HCT116 (cell line): Measurements from ENCODE around the gene PROKR2.

ENCODE experiments used
- CTCF ChIP-seq, 3 experiments: fragments of 200-600 bp in 1 of 3; sonication (generic) in 1 of 3; IDR thresholded peaks in 2 of 3; conservative IDR thresholded peaks in 1 of 3; 2 replicates each; pipeline ENCODE4 v1.5.1; 2012 to 2017; ENCODE audit warnings: low read depth in 2 of 3, low read length in 2 of 3, antibody characterized with exemption in 1 of 3, borderline replicate concordance in 1 of 3, control low read depth in 1 of 3, mild to moderate bottlenecking in 1 of 3, mixed read lengths in 1 of 3, mixed run types in 1 of 3, moderate library complexity in 1 of 3; ENCODE audit not compliant: insufficient read depth in 1 of 3
- EGR1 ChIP-seq: IDR thresholded peaks from 2 replicates; pipeline ENCODE4 v1.6.1; 2012; ENCODE audit warnings: low read depth
- EZH2 ChIP-seq: fragments of 200-600 bp; sonication (generic); IDR thresholded peaks from 2 replicates; pipeline ENCODE4 v1.6.1; 2017; ENCODE audit warnings: antibody characterized with exemption, mixed run types
- EZH2phosphoT487 ChIP-seq: fragments of 200-600 bp; IDR thresholded peaks from 2 replicates; pipeline ENCODE4 v1.6.1; 2018; ENCODE audit warnings: antibody characterized with exemption, borderline replicate concordance
- FOSL1 ChIP-seq: IDR thresholded peaks from 2 replicates; pipeline ENCODE4 v1.6.1; 2012; ENCODE audit warnings: low read depth
- MAX ChIP-seq: IDR thresholded peaks from 2 replicates; pipeline ENCODE4 v1.6.1; 2012
- POLR2A ChIP-seq: IDR thresholded peaks from 2 replicates; pipeline ENCODE4 v1.7.0; 2011; ENCODE audit warnings: borderline replicate concordance; ENCODE audit not compliant: insufficient read depth, insufficient read length; ENCODE audit errors: extremely low read depth
- POLR2AphosphoS5 ChIP-seq: IDR thresholded peaks from 2 replicates; pipeline ENCODE4 v1.6.1; 2011; ENCODE audit warnings: mild to moderate bottlenecking, low read depth, low read length, moderate library complexity
- RAD21 ChIP-seq: IDR thresholded peaks from 2 replicates; pipeline ENCODE4 v1.6.1; 2012; ENCODE audit warnings: low read depth, mild to moderate bottlenecking
- SRF ChIP-seq: IDR thresholded peaks from 2 replicates; pipeline ENCODE4 v1.6.1; 2012; ENCODE audit warnings: low read depth
- YY1 ChIP-seq: IDR thresholded peaks from 2 replicates; pipeline ENCODE4 v1.6.1; 2011; ENCODE audit warnings: low read length, low read depth, moderate library complexity, mild to moderate bottlenecking; ENCODE audit not compliant: insufficient replicate concordance; ENCODE audit errors: extremely low read depth
- ZFX ChIP-seq: fragments of 450-650 bp; IDR thresholded peaks from 2 replicates; pipeline ENCODE4 v1.6.1; 2017

GRCh38 chr20:5268449-5268848, 48.3 kb downstream of the PROKR2 start:
- no peak for TF ChIP-seq CTCF (IDR thresholded peaks at IDR 0.05 in 2 of 3, conservative IDR thresholded peaks at IDR 0.05 in 1 of 3; ENCODE audit: borderline replicate concordance in 1 of 3, insufficient read depth in 1 of 3, low read depth in 2 of 3, low read length in 2 of 3)
- no peak for TF ChIP-seq EZH2
- TF ChIP-seq RAD21 = no peak
- TF ChIP-seq MAX = no peak
- no peak for TF ChIP-seq ZFX
- TF ChIP-seq POLR2AphosphoS5 = no peak
- TF ChIP-seq POLR2A = no peak
- no peak for TF ChIP-seq SRF
- TF ChIP-seq YY1 = no peak
- no peak for TF ChIP-seq FOSL1
- no peak for TF ChIP-seq EZH2phosphoT487
- no peak for TF ChIP-seq EGR1
